K562 (cell line): Measurements from ENCODE around the gene MADCAM1. TPM values are rescaled to one million over a fixed set of nuclear protein-coding genes. Genes with fewer than 3 reads are reported as not detected.

Experiments
- ATF3 ChIP-seq, 2 experiments: fragments of 450-650 bp in 1 of 2; sonication (generic) in 1 of 2; formaldehyde crosslinking in 1 of 2; IDR thresholded peaks in 1 of 2; conservative IDR thresholded peaks in 1 of 2; 2 replicates each; pipeline versions ENCODE4 v1.6.1 to v1.8.1; 2016 to 2023; ENCODE audit warnings: mild to moderate bottlenecking in 2 of 2, moderate library complexity in 2 of 2, inconsistent platforms in 1 of 2, missing genetic modification reagents in 1 of 2
- BMI1 ChIP-seq: fragments of 150-350 bp; IDR thresholded peaks from 2 replicates; pipeline ENCODE4 v1.6.1; 2014; ENCODE audit warnings: low read length
- DMBX1 ChIP-seq: fragments of 250-450 bp; sonication (Bioruptor Pico); IDR thresholded peaks from 2 replicates; pipeline ENCODE4 v1.8.0; 2022; ENCODE audit warnings: inconsistent platforms, mild to moderate bottlenecking, moderate library complexity, borderline replicate concordance
- EGR1 ChIP-seq: fragments of 450-650 bp; conservative IDR thresholded peaks from 2 replicates; pipeline ENCODE4 v1.6.1; 2017; ENCODE audit warnings: mild to moderate bottlenecking
- MYC ChIP-seq, 2 experiments: fragments of 250-450 bp in 1 of 2; sonication (Bioruptor Pico) in 1 of 2; IDR thresholded peaks; 2 replicates each; pipeline versions ENCODE4 v1.5.1 to v1.6.1; 2012 to 2021; ENCODE audit warnings: low read depth in 2 of 2, borderline replicate concordance in 1 of 2, improper control_type of control experiment in 1 of 2, low read length in 1 of 2, mild to moderate bottlenecking in 1 of 2, moderate library complexity in 1 of 2
- POLR2G ChIP-seq: fragments of 200-400 bp; formaldehyde crosslinking; IDR thresholded peaks from 2 replicates; pipeline ENCODE4 v1.6.1; 2017; ENCODE audit warnings: low read depth, mild to moderate bottlenecking, antibody characterized with exemption, low read length, moderate library complexity
- RFX1 ChIP-seq: fragments of 450-650 bp; IDR thresholded peaks from 2 replicates; pipeline ENCODE4 v1.6.1; 2016; ENCODE audit warnings: mild to moderate bottlenecking, moderate library complexity
- SMARCB1 ChIP-seq: IDR thresholded peaks from 2 replicates; pipeline ENCODE4 v1.6.1; 2011; ENCODE audit warnings: improper control_type of control experiment, low read depth; ENCODE audit not compliant: insufficient read length
- TBP ChIP-seq: optimal IDR thresholded peaks from 2 replicates; pipeline ENCODE3; 2011; ENCODE audit warnings: low read depth, low read length, improper control_type of control experiment
- U2AF2 ChIP-seq: fragments of 200-400 bp; formaldehyde crosslinking; optimal IDR thresholded peaks from 2 replicates; pipeline ENCODE3; 2017; ENCODE audit warnings: low read depth, mild to moderate bottlenecking, low read length
- ZNF140 ChIP-seq: fragments of 250-450 bp; sonication (Bioruptor Pico); IDR thresholded peaks from 2 replicates; pipeline ENCODE4 v1.8.0; 2021; ENCODE audit warnings: moderate library complexity, mild to moderate bottlenecking, inconsistent platforms
- ZNF23 ChIP-seq: fragments of 250-450 bp; sonication (Bioruptor Pico); IDR thresholded peaks from 2 replicates; pipeline ENCODE4 v1.4.0; 2020; ENCODE audit warnings: mild to moderate bottlenecking
- ZNF274 ChIP-seq: IDR thresholded peaks from 2 replicates; pipeline ENCODE4 v1.6.1; 2011; ENCODE audit warnings: low read depth, mild to moderate bottlenecking, low read length, moderate library complexity, borderline replicate concordance
- ZNF316 ChIP-seq: fragments of 450-650 bp; IDR thresholded peaks from 2 replicates; pipeline ENCODE4 v1.6.1; 2016
- ZNF79 ChIP-seq: fragments of 250-450 bp; sonication (Bioruptor Pico); IDR thresholded peaks from 2 replicates; pipeline ENCODE4 v1.4.0; 2020; ENCODE audit warnings: low read depth, mild to moderate bottlenecking, moderate library complexity
- polyA plus RNA-seq, 8 experiments: library from polyadenylated mRNA; depleted of rRNA in 4 of 8; stranded (reverse) in 5 of 8; unstranded in 3 of 8; fragments of >200 nt; fragmentation: Nextera tagmentation in 2 of 8; fragmentation: Illumina TruSeq in 1 of 8; extraction: Ambion mirVana in 2 of 8; extraction: Trizol in 1 of 8; gene quantifications; 2 replicates each; pipeline versions ENCODE4 v1.2.1 to v1.2.3, GENCODE V29; 2011 to 2014; ENCODE audit warnings: inconsistent platforms in 1 of 8, missing spikeins in 1 of 8
- total RNA-seq, 7 experiments: library from RNA; depleted of rRNA in 6 of 7; stranded (reverse); fragments of >200 nt in 6 of 7; fragmentation: Illumina TruSeq in 2 of 7; extraction: Trizol in 2 of 7; gene quantifications; 2 replicates each; pipeline versions ENCODE4 v1.2.1 to v1.2.3, GENCODE V29; 2011 to 2021; ENCODE audit warnings: low replicate concordance in 1 of 7
- TF ChIP-seq, protein P1 (sequence below), 2 experiments: fragments of 450-650 bp; IDR thresholded peaks; 2 replicates each; pipeline ENCODE4 v1.6.1; 2016

Gene MADCAM1
- total and polyA plus RNA-seq, 9 of the 15 experiments (the other 6 are each of a cell fraction or from before 2014, with no cell fraction given): 0.09 to 0.36 (median 0.09) TPM; not detected in 6

GRCh38 chr19:510606-511100 lies 14.4 kb downstream of the MADCAM1 start (continued):
- TF ChIP-seq DMBX1 (CRISPR knock-in tag) (0 out of 2 replicates have a peak, but pooled peaks have one; percentile 21), ZNF23 (CRISPR knock-in tag) (no peak), POLR2G (peak; percentile 57), BMI1 (no peak), MYC (IDR thresholded peaks at IDR 0.05; ENCODE audit: low read depth, low read length) (peak; percentile 93), MYC (CRISPR knock-in tag; IDR thresholded peaks at IDR 0.05; ENCODE audit: borderline replicate concordance, low read depth) (no peak), SMARCB1 (no peak), U2AF2 (no peak), ZNF79 (CRISPR knock-in tag) (no peak), ZNF316 (no peak), TBP (no peak), EGR1 (peak; percentile 71), ZNF140 (CRISPR knock-in tag) (no peak), ZNF274 (no peak), RFX1 (no peak), ATF3 (IDR thresholded peaks at IDR 0.05) (no peak), ATF3 (CRISPR knock-in tag; conservative IDR thresholded peaks at IDR 0.05) (no peak)
- TF ChIP-seq, protein P1, sequence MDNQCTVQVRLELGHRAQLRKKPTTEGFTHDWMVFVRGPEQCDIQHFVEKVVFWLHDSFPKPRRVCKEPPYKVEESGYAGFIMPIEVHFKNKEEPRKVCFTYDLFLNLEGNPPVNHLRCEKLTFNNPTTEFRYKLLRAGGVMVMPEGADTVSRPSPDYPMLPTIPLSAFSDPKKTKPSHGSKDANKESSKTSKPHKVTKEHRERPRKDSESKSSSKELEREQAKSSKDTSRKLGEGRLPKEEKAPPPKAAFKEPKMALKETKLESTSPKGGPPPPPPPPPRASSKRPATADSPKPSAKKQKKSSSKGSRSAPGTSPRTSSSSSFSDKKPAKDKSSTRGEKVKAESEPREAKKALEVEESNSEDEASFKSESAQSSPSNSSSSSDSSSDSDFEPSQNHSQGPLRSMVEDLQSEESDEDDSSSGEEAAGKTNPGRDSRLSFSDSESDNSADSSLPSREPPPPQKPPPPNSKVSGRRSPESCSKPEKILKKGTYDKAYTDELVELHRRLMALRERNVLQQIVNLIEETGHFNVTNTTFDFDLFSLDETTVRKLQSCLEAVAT (IDR thresholded peaks at IDR 0.05): no peak
